Upper lobe of left lung (tissue), 4 donors: Measurements from ENCODE around the gene PLPP7.

ENCODE experiments used
- EP300 ChIP-seq, 4 donors: sonication (generic); formaldehyde crosslinking; IDR thresholded peaks; one replicate each; pipeline ENCODE4 v1.5.1; 2017; ENCODE audit warnings: antibody characterized with exemption in 4 of 4, control low read depth in 2 of 4
- POLR2A ChIP-seq, 4 donors: fragments of 450-650 bp; IDR thresholded peaks; one replicate each; pipeline ENCODE4 v1.5.1; 2016 to 2017; ENCODE audit warnings: antibody characterized with exemption in 4 of 4, mild to moderate bottlenecking in 2 of 4
- POLR2AphosphoS5 ChIP-seq, 2 donors: sonication (generic); formaldehyde crosslinking; IDR thresholded peaks; one replicate each; pipeline ENCODE4 v1.5.1; 2017; ENCODE audit warnings: antibody characterized with exemption in 2 of 2
- TF ChIP-seq, protein P1 (sequence below), 6 experiments: fragments of 450-650 bp in 4 of 6; fragments of 200-600 bp in 2 of 6; sonication (generic) in 2 of 6; IDR thresholded peaks; one replicate each; pipeline ENCODE4 v1.5.1; 2016 to 2019; ENCODE audit warnings: antibody characterized with exemption in 6 of 6

DNA sequence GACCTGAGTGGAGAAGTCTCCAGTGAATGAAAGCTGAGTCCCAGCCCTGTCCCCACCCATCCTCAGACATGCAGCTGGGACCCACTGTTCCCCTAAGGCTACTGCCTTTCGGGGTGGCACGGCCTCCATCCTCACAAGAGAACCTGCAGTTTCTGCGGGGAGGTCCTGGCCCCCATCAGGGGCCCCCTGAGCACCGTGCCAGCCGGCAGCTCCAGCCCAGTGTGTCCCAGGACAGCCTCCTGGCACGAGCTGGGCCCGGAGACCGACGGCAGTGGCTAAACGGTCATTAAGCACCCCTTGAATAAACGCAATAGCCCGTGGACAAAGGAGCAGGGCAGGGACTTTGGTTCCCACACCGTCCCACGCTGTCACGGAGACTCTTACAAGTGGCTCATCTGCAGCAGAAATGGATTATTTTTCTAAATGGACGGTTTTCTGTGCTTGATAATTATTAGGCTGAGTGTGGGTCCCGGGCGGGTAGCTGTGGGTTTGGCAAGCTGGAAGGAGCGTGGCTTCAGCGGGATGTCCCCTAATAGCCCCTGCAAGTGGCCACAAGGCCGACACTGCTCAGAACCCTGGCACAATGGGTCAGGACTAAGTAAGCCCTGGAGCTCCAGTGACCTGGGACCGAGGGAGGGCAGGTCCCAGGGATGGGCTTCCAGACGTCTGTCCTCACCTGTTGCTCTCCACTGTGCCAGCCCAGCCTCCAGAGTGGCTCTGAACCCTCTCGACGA is 30.7 kb upstream of the PLPP7 start:
- TF ChIP-seq POLR2A (IDR thresholded peaks at IDR 0.05) (no peak), POLR2AphosphoS5 (IDR thresholded peaks at IDR 0.05) (no peak), EP300 (IDR thresholded peaks at IDR 0.05) (no peak)
- TF ChIP-seq, protein P1, sequence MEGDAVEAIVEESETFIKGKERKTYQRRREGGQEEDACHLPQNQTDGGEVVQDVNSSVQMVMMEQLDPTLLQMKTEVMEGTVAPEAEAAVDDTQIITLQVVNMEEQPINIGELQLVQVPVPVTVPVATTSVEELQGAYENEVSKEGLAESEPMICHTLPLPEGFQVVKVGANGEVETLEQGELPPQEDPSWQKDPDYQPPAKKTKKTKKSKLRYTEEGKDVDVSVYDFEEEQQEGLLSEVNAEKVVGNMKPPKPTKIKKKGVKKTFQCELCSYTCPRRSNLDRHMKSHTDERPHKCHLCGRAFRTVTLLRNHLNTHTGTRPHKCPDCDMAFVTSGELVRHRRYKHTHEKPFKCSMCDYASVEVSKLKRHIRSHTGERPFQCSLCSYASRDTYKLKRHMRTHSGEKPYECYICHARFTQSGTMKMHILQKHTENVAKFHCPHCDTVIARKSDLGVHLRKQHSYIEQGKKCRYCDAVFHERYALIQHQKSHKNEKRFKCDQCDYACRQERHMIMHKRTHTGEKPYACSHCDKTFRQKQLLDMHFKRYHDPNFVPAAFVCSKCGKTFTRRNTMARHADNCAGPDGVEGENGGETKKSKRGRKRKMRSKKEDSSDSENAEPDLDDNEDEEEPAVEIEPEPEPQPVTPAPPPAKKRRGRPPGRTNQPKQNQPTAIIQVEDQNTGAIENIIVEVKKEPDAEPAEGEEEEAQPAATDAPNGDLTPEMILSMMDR (IDR thresholded peaks at IDR 0.05), result no peak
